ENCODE measurements around the gene CDC123.
"Not testable (repeated sequence)": the region's sequence is repeated elsewhere in the genome, so short reads cannot be mapped to it uniquely, and the experiment has no call there.

The CDC123 gene

GRCh38 chr10:12193193-12193592 lies 2.8 kb upstream of the CDC123 start:
- DNase-seq: no peak

- DNase-seq: peak; percentile 21
Observed at GRCh38 chr10:12194752-12195271, 1.2 kb upstream of the CDC123 start.

GRCh38 chr10:12195281-12195602 lies 746 bp upstream of the CDC123 start:
- DNase-seq: no peak

GRCh38 chr10:12196531-12197211 lies 683 bp downstream of the CDC123 start:
- no peak for DNase-seq

GRCh38 chr10:12198156-12198555 lies 2.2 kb downstream of the CDC123 start:
- DNase-seq: no peak

GRCh38 chr10:12200850-12201249 lies 4.9 kb downstream of the CDC123 start:
- no peak for DNase-seq

GRCh38 chr10:12201543-12201942 lies 5.6 kb downstream of the CDC123 start:
- DNase-seq: no peak

- no peak for DNase-seq
Observed at GRCh38 chr10:12202226-12202625, 6.2 kb downstream of the CDC123 start.

GRCh38 chr10:12205082-12205481 lies 9.1 kb downstream of the CDC123 start:
- DNase-seq: no peak

- DNase-seq: no peak
Observed at GRCh38 chr10:12207114-12207513, 11.1 kb downstream of the CDC123 start.

- DNase-seq: no peak
Observed at GRCh38 chr10:12208460-12208859, 12.5 kb downstream of the CDC123 start.

GRCh38 chr10:12212454-12212853 lies 16.5 kb downstream of the CDC123 start:
- DNase-seq: no peak

GRCh38 chr10:12213621-12214020 lies 17.6 kb downstream of the CDC123 start:
- DNase-seq: no peak

- no peak for DNase-seq
Observed at GRCh38 chr10:12214093-12214492, 18.1 kb downstream of the CDC123 start.

- DNase-seq: peak; percentile 30
Observed at GRCh38 chr10:12214763-12215218, 18.8 kb downstream of the CDC123 start.

- DNase-seq: no peak
Observed at GRCh38 chr10:12218991-12219390, 23.0 kb downstream of the CDC123 start.

GRCh38 chr10:12221323-12222298 lies 25.6 kb downstream of the CDC123 start:
- DNase-seq: no peak

- DNase-seq: no peak
Observed at GRCh38 chr10:12225444-12225843, 29.5 kb downstream of the CDC123 start.

- DNase-seq: not testable (repeated sequence)
Observed at GRCh38 chr10:12226438-12226837, 30.4 kb downstream of the CDC123 start.

- DNase-seq: no peak
Observed at GRCh38 chr10:12228851-12229250, 32.9 kb downstream of the CDC123 start.

- not testable (repeated sequence) for DNase-seq
Observed at GRCh38 chr10:12234687-12235086, 38.7 kb downstream of the CDC123 start.

- DNase-seq: no peak
Observed at GRCh38 chr10:12235116-12235694, 39.2 kb downstream of the CDC123 start.

GRCh38 chr10:12235796-12236195 lies 39.8 kb downstream of the CDC123 start:
- no peak for DNase-seq
